T-helper 17 cell (primary cell): ENCODE data around the gene NNT. TPM values are rescaled to one million over a fixed set of nuclear protein-coding genes. Genes with fewer than 3 reads are reported as not detected.
A peak's percentile ranks its signal among the peaks of the same experiment; 100 is the strongest.
"Not testable (repeated sequence)": the region's sequence is repeated elsewhere in the genome, so short reads cannot be mapped to it uniquely, and the experiment has no call there.

Experiments
- ATAC-seq: fragments of 150-1000 bp; cut with Tn5 transposase; 2 replicates; pipeline ENCODE4 v1.10.0; 2021; ENCODE audit warnings: mild to moderate bottlenecking, moderate library complexity
- DNase-seq, 3 donors: peaks; one replicate each; pipeline versions ENCODE4 v3.0.0 to v3.0.0-alpha.2; 2020 to 2021
- H3K9me3 ChIP-seq: one replicate; pipeline ENCODE4 v1.7.0; 2013; ENCODE audit warnings: low read length, mild to moderate bottlenecking; ENCODE audit not compliant: control insufficient read depth, poor library complexity, severe bottlenecking
- H3K27ac Mint-ChIP-seq: one replicate; pipeline ENCODE4 v1.8.0; 2022; ENCODE audit warnings: mild to moderate bottlenecking, moderate library complexity, mixed read lengths
- H3K27me3 Mint-ChIP-seq: one replicate; pipeline ENCODE4 v1.8.0; 2022; ENCODE audit warnings: mixed read lengths
- H3K36me3 Mint-ChIP-seq: one replicate; pipeline ENCODE4 v1.8.0; 2022; ENCODE audit warnings: low read depth, mixed read lengths
- H3K4me1 Mint-ChIP-seq: one replicate; pipeline ENCODE4 v1.8.0; 2022; ENCODE audit warnings: mild to moderate bottlenecking, mixed read lengths
- H3K4me3 Mint-ChIP-seq: one replicate; pipeline ENCODE4 v1.8.0; 2022; ENCODE audit warnings: mild to moderate bottlenecking, moderate library complexity, mixed read lengths
- total RNA-seq, 4 donors: library from RNA in 2 of 4; stranded (reverse) in 2 of 4; gene quantifications; one replicate each; pipeline ENCODE4 v1.2.3 and lab custom pipeline; 2022 to 2026

The NNT gene
- total RNA-seq, 2 donors from 2014 or later, result 42.6 to 49.5 TPM

GRCh38 chr5:43675357-43675756 is 72.4 kb downstream of the NNT start:
- H3K9me3 ChIP-seq, result no peaks in the 10 kb centered on the region
- H3K4me3 Mint-ChIP-seq, result no peak overlapping the region
- H3K27ac Mint-ChIP-seq, result no peak overlapping the region
- no peaks in the 10 kb centered on the region for H3K27me3 Mint-ChIP-seq
- peaks cover 6% of the 10 kb centered on the region for H3K4me1 Mint-ChIP-seq
- no peak for DNase-seq
- ATAC-seq, result no peak
- H3K36me3 Mint-ChIP-seq, result peaks cover 6% of the 10 kb centered on the region

GRCh38 chr5:43676083-43676840 is 73.3 kb downstream of the NNT start:
- H3K9me3 ChIP-seq, result no peaks in the 10 kb centered on the region
- H3K27ac Mint-ChIP-seq, result no peak overlapping the region
- no peaks in the 10 kb centered on the region for H3K27me3 Mint-ChIP-seq
- H3K36me3 Mint-ChIP-seq, result peaks cover 8% of the 10 kb centered on the region
- ATAC-seq (peak; percentile 32), DNase-seq (no peak)
- peaks cover 6% of the 10 kb centered on the region for H3K4me1 Mint-ChIP-seq
- H3K4me3 Mint-ChIP-seq, result no peak overlapping the region

GRCh38 chr5:43677253-43677652 is 74.3 kb downstream of the NNT start:
- Mint-ChIP-seq H3K27me3 (no peaks in the 10 kb centered on the region), H3K36me3 (peaks cover 8% of the 10 kb centered on the region), H3K27ac (no peak overlapping the region), H3K4me1 (peaks cover 6% of the 10 kb centered on the region), H3K4me3 (no peak overlapping the region)
- no peaks in the 10 kb centered on the region for H3K9me3 ChIP-seq
- ATAC-seq (no peak), DNase-seq (no peak)

GRCh38 chr5:43679214-43679613 is 76.2 kb downstream of the NNT start:
- peaks cover 2% of the 10 kb centered on the region for H3K4me1 Mint-ChIP-seq
- no peaks in the 10 kb centered on the region for H3K9me3 ChIP-seq
- DNase-seq (no peak), ATAC-seq (no peak)
- no peak overlapping the region for H3K4me3 Mint-ChIP-seq
- no peaks in the 10 kb centered on the region for H3K27me3 Mint-ChIP-seq
- peaks cover 13% of the 10 kb centered on the region for H3K36me3 Mint-ChIP-seq
- H3K27ac Mint-ChIP-seq, result no peak overlapping the region

GRCh38 chr5:43680286-43680685 is 77.3 kb downstream of the NNT start:
- peaks cover 2% of the 10 kb centered on the region for H3K4me1 Mint-ChIP-seq
- H3K27me3 Mint-ChIP-seq, result no peaks in the 10 kb centered on the region
- no peak for ATAC-seq

GRCh38 chr5:43683884-43684471 is 81.0 kb downstream of the NNT start:
- Mint-ChIP-seq H3K27me3 (no peaks in the 10 kb centered on the region), H3K27ac (no peak overlapping the region), H3K4me3 (no peak overlapping the region), H3K36me3 (peaks cover 13% of the 10 kb centered on the region), H3K4me1 (no peaks in the 10 kb centered on the region)
- ATAC-seq, result no peak
- DNase-seq, result no peak
- no peaks in the 10 kb centered on the region for H3K9me3 ChIP-seq

More at GRCh38 chr5:43680286-43680685, 77.3 kb downstream of the NNT start:
- Mint-ChIP-seq H3K4me3 (no peak overlapping the region), H3K27ac (no peak overlapping the region), H3K36me3 (peaks cover 13% of the 10 kb centered on the region)
- DNase-seq, result no peak
- H3K9me3 ChIP-seq, result no peaks in the 10 kb centered on the region

GRCh38 chr5:43685252-43685950 is 82.4 kb downstream of the NNT start:
- no peak overlapping the region for H3K27ac Mint-ChIP-seq
- no peaks in the 10 kb centered on the region for H3K27me3 Mint-ChIP-seq
- ATAC-seq (no peak), DNase-seq (no peak)
- no peaks in the 10 kb centered on the region for H3K4me1 Mint-ChIP-seq
- H3K36me3 Mint-ChIP-seq, result peaks cover 9% of the 10 kb centered on the region
- H3K4me3 Mint-ChIP-seq, result no peak overlapping the region
- no peaks in the 10 kb centered on the region for H3K9me3 ChIP-seq

- H3K27me3 Mint-ChIP-seq, result no peaks in the 10 kb centered on the region
- no peak overlapping the region for H3K4me3 Mint-ChIP-seq
- DNase-seq (no peak), ATAC-seq (no peak)
- no peaks in the 10 kb centered on the region for H3K9me3 ChIP-seq
- peaks cover 2% of the 10 kb centered on the region for H3K4me1 Mint-ChIP-seq
- H3K27ac Mint-ChIP-seq, result no peak overlapping the region
- peaks cover 7% of the 10 kb centered on the region for H3K36me3 Mint-ChIP-seq
Measured at GRCh38 chr5:43687275-43687674, 84.3 kb downstream of the NNT start.

GRCh38 chr5:43691275-43691674 is 88.3 kb downstream of the NNT start:
- Mint-ChIP-seq H3K36me3 (peaks cover 7% of the 10 kb centered on the region), H3K27me3 (no peaks in the 10 kb centered on the region), H3K4me3 (no peak overlapping the region), H3K27ac (no peak overlapping the region), H3K4me1 (peaks cover 2% of the 10 kb centered on the region)
- DNase-seq, result no peak
- no peak for ATAC-seq
- peaks cover 2% of the 10 kb centered on the region for H3K9me3 ChIP-seq

GRCh38 chr5:43691893-43692292 is 88.9 kb downstream of the NNT start:
- Mint-ChIP-seq H3K4me3 (no peak overlapping the region), H3K36me3 (peaks cover 7% of the 10 kb centered on the region), H3K4me1 (peaks cover 2% of the 10 kb centered on the region), H3K27me3 (no peaks in the 10 kb centered on the region), H3K27ac (no peak overlapping the region)
- ATAC-seq (no peak), DNase-seq (no peak)
- H3K9me3 ChIP-seq, result peaks cover 2% of the 10 kb centered on the region

GRCh38 chr5:43693411-43693810 is 90.4 kb downstream of the NNT start:
- Mint-ChIP-seq H3K27me3 (no peaks in the 10 kb centered on the region), H3K36me3 (peaks cover 10% of the 10 kb centered on the region), H3K4me1 (peaks cover 5% of the 10 kb centered on the region), H3K4me3 (no peak overlapping the region), H3K27ac (no peak overlapping the region)
- no peak for DNase-seq
- H3K9me3 ChIP-seq, result peaks cover 2% of the 10 kb centered on the region
- ATAC-seq, result no peak

GRCh38 chr5:43694027-43694426 is 91.0 kb downstream of the NNT start:
- H3K9me3 ChIP-seq, result peaks cover 2% of the 10 kb centered on the region
- no peak for ATAC-seq
- no peaks in the 10 kb centered on the region for H3K27me3 Mint-ChIP-seq
- peaks cover 10% of the 10 kb centered on the region for H3K36me3 Mint-ChIP-seq
- DNase-seq, result no peak
- no peak overlapping the region for H3K4me3 Mint-ChIP-seq
- no peak overlapping the region for H3K27ac Mint-ChIP-seq
- peaks cover 5% of the 10 kb centered on the region for H3K4me1 Mint-ChIP-seq

- not testable (repeated sequence) for H3K27me3 Mint-ChIP-seq, ATAC-seq, H3K9me3 ChIP-seq, H3K4me3 Mint-ChIP-seq, H3K27ac Mint-ChIP-seq, H3K4me1 Mint-ChIP-seq, DNase-seq
- peaks cover 15% of the 10 kb centered on the region for H3K36me3 Mint-ChIP-seq
Measured at GRCh38 chr5:43696444-43696843, 93.5 kb downstream of the NNT start.
